ENCODE data around the gene ELANE.
A peak's percentile ranks its signal among the peaks of the same experiment; 100 is the strongest.
"Not testable (repeated sequence)": the region's sequence is repeated elsewhere in the genome, so short reads cannot be mapped to it uniquely, and the experiment has no call there.

ELANE gene

DNA sequence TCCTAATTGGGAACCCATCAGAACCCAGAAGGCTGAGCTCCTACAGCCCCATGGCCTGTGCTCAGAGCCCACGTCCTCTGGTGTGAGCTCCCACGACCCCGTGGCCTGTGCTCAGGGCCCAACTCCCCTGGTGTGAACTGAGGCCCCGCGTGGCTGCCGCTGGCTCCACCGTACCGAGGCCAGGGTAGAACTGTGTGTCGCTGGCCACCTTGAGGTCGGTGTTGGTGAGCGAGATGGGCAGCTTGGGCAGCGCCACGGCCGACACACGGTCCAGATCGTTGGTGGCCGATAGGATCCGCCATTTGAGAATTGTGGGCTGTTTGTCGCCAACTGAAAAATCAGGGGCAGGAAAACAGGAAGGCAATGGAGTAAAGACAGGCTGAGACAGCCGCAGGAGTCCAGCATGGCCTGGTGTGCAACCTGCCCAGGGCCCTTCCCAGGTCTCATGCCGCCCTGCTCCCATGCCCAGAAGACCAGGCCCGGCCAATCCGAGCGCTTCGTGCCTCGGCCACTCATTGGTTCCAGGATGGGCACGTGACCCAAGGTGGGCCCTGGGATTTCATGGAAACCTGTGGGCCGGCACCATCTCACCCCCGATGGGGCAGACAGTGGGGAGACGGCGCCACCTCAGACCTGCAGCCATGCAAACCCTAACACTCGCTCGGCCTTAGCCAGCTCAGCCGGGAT is 29.4 kb downstream of the ELANE start:
- no peak for DNase-seq

GRCh38 chr19:882871-883497 is 30.9 kb downstream of the ELANE start:
- DNase-seq, result no peak

GRCh38 chr19:883661-884211 is 31.6 kb downstream of the ELANE start:
- DNase-seq, result no peak

- no peak for DNase-seq
These were observed 32.5 kb downstream of the ELANE start for GRCh38 chr19:884420-885211.

- no peak for DNase-seq
These were observed 33.6 kb downstream of the ELANE start for GRCh38 chr19:885536-886224.

DNA sequence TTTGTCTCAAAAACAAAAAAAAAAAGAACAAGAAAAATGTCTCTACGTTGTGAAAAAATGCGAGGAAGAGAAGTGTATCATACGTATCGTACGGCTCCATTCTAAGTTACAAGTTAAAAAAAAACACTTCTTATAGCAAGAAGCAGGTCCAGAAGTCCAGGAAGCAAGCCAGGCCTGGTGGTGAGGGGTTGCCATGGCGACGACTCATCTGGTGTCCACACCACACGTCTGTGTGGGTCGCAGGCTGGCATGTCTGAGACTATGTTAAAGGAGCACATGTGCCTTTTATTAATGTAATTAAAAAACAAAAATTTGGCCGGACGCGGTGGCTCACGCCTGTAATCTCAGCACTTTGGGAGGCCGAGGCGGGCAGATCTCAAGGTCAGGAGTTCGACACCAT is 35.0 kb downstream of the ELANE start:
- peak; percentile 61 for DNase-seq

DNA sequence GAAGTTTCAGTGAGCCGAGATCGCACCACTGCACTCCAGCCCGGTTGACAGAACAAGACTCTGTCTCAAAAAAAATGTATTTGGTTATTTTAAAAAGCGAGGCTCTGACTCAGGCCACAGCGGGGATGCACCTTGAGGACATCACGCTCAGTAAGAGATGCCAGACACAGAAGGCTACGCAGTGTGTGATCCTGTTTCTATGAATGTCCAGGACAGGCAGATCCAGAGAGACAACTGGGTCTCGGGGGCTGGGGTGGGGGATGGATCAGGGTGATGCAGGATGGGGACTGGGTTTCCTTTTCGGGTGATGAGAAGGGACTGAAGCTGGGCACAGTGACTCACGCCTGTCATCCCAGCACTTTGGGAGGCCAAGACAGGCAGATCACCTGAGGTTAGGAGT is 35.5 kb downstream of the ELANE start:
- no peak for DNase-seq

- no peak for DNase-seq
These were observed 36.7 kb downstream of the ELANE start for GRCh38 chr19:888581-889385.

DNA sequence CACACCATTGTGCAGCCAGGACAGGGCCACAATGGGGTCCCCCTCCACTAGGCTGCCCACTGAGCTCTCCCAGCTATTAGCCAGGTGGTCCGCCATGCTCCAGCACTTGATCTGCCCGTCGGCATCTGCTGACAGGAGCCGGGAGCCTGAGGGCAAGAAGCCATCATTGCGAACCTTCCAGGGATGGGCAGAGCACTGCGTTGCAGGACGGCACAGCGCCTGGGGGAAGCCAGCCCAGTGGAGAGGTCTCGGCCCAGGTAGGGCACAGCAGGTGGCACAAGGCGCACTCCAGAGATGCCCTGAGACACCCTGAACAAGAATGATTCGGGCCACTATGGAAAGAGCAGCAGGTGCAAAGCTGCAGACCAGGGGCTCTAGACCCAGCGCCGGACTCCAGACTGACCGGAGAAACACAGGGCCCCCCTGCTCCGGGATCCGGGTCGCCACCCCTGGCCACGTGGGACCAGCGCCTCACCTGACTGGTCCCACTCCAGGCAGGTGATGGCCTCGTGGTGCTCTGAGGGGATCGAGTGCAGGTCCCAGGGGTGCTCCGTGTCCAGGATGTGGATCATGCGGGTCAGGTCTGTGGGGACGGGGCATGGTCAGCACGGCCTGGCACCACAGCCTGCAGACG is 37.7 kb downstream of the ELANE start:
- DNase-seq, result no peak

GRCh38 chr19:890831-891230 is 38.7 kb downstream of the ELANE start:
- no peak for DNase-seq

- not testable (repeated sequence) for DNase-seq
These were observed 39.5 kb downstream of the ELANE start for GRCh38 chr19:891421-892200.

GRCh38 chr19:892243-892893 is 40.3 kb downstream of the ELANE start:
- no peak for DNase-seq

GRCh38 chr19:892894-893689 is 41.0 kb downstream of the ELANE start, which contains the start of the genes MED16 and RNU6-9:
MED16 (minus strand) TSS chr19:893187; CDS start chr19:891131, 2,056 bp downstream.
RNU6-9 (plus strand) TSS chr19:893484.
- DNase-seq, result peak; percentile 93

- DNase-seq, result no peak
These were observed 44.3 kb downstream of the ELANE start for GRCh38 chr19:896434-896833.

GRCh38 chr19:896999-897398 is 44.9 kb downstream of the ELANE start:
- no peak for DNase-seq

- no peak for DNase-seq
These were observed 45.4 kb downstream of the ELANE start for GRCh38 chr19:897442-898039.

DNA sequence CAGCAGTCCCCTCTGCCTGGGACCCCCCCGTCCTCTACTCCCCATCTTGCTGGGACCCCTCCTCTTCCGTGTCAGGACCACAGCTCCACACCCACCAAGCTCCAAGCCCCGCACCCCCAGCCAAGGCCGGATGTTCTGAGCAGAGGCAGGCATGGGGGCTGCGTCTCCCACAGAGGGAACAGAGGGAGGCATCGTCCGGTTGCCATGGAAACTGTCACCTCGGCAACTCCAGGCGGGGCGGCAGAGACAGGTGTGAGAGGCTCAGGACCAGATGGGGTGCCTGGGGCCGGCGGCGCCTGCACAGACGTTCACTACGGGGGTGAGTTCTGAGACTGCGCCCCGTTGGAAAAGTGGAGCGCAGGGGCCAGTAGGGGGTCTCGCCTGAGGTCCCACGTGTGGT is 46.6 kb downstream of the ELANE start:
- DNase-seq, result no peak

GRCh38 chr19:899336-900042 is 47.4 kb downstream of the ELANE start:
- DNase-seq, result no peak
